HUES64 (cell line): ENCODE measurements around the gene PRAC1.

Experiments
- H3K27ac ChIP-seq: 2 replicates; pipeline ENCODE4 v1.7.0; 2013; ENCODE audit warnings: low read depth, low read length, inconsistent platforms
- H3K27me3 ChIP-seq: 2 replicates; pipeline ENCODE4 v1.6.1; 2013; ENCODE audit warnings: mild to moderate bottlenecking, low read length; ENCODE audit not compliant: insufficient read depth
- H3K36me3 ChIP-seq: 2 replicates; pipeline ENCODE4 v1.6.1; 2013; ENCODE audit warnings: mild to moderate bottlenecking, low read length; ENCODE audit not compliant: insufficient read depth
- H3K4me1 ChIP-seq: 2 replicates; pipeline ENCODE4 v1.6.1; 2013; ENCODE audit warnings: mild to moderate bottlenecking, low read length, moderate library complexity; ENCODE audit not compliant: insufficient read depth
- H3K4me3 ChIP-seq: 2 replicates; pipeline ENCODE4 v1.5.1; 2013; ENCODE audit warnings: mild to moderate bottlenecking, low read length, moderate library complexity
- H3K9ac ChIP-seq: 2 replicates; pipeline ENCODE4 v1.6.1; 2013; ENCODE audit warnings: mild to moderate bottlenecking, low read depth, low read length
- H3K9me3 ChIP-seq: 2 replicates; pipeline ENCODE4 v1.6.1; 2013; ENCODE audit warnings: low read depth, low read length; ENCODE audit not compliant: insufficient read depth
- WGBS: fragments of 150-250, 120-280 bp; methylation state at CpG from one replicate; pipeline ENCODE4 v1.1.7; 2013; ENCODE audit warnings: missing lambda C conversion rate; 5-methylcytosine and 5-hydroxymethylcytosine counted together

The PRAC1 gene

DNA sequence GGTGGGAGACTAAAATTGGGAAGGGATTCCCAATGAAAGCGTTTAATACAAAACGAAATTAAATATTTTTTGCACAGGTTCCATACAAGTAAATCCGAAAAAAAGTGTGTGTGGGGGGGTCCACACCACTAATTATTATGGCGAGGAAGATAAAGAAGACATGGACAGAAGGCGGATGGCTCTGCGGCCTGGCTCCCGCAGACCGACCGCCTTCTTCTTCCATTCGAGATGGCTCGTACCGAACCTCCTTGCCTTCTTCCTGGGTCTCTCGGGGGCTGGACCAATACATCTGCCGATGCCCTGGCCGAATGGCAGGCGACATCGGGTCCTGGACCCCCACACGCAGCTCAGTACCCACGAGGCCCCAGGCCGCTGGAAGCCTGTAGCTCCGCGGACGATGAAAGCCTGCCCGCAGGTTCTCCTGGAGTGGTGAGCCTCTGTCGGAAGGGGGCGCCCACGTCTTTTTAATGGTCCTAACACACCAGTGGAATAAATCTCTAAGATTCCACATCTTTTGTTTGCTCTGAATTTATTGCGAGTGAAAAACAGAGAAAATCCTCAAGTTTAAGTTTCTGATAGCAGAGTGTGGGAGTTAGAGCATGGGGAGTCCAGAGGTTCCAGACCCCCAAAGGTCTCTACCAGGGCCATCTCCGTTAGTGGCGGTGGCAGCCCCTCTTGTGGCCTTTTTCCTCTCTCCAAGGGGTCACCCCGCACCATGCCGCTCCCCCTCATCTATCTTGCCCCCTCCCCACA is 2.1 kb upstream of the PRAC1 start:
- 5% methylated on average over 32 of the region's 32 CpGs for WGBS
- Histone ChIP-seq H3K9ac (no peak overlapping the region), H3K4me1 (peaks cover 11% of the 10 kb centered on the region), H3K27me3 (peaks cover 100% of the 10 kb centered on the region), H3K9me3 (no peaks in the 10 kb centered on the region), H3K36me3 (no peaks in the 10 kb centered on the region), H3K27ac (no peak overlapping the region), H3K4me3 (no peak overlapping the region)

DNA sequence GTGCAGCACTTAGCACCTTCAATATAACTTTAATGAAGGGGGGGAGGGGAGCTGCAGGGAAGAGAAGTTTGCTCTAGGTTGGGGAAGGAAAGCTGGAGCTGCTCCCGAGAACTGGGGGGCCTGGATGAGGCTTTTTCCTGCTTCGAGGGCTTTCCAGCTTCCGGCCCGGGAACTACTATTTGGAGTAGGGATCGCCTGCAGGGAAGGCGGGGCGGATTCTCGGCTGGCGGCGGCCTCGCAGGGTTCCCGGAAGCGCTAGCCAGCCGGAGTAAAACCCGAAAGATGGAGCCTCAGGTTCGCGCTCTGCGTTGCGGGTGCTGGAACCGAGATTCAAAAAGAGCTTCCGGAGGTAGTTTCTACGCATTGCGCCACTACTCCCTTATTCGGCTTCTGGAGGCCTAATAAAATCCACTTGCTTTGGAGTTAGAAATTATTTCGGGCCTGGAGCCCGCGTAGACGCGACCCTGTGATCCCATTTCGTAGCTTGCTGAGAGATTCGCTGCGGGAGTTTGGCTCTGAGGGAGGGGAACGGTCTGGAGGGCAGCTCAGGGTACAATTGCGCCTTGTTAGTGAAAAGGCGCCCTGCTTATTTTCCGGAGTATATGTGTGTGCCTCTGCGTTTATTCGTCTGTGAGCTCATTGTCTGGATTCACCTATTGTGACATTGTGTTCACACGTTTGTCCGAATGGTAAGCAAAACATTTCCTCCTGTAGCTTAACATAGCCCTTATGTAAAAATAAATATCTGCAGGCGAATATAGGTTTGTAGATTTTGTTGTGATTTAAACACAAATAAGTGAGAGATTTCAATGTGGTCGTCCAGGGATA is 1.3 kb upstream of the PRAC1 start:
- no peak overlapping the region for H3K9ac ChIP-seq
- no peak overlapping the region for H3K27ac ChIP-seq
- H3K36me3 ChIP-seq: no peaks in the 10 kb centered on the region
- peaks cover 18% of the 10 kb centered on the region for H3K4me1 ChIP-seq
- peaks cover 100% of the 10 kb centered on the region for H3K27me3 ChIP-seq
- WGBS: 2% methylated on average over 42 of the region's 42 CpGs
- peak overlapping the region; percentile 32 for H3K4me3 ChIP-seq
- H3K9me3 ChIP-seq: no peaks in the 10 kb centered on the region

DNA sequence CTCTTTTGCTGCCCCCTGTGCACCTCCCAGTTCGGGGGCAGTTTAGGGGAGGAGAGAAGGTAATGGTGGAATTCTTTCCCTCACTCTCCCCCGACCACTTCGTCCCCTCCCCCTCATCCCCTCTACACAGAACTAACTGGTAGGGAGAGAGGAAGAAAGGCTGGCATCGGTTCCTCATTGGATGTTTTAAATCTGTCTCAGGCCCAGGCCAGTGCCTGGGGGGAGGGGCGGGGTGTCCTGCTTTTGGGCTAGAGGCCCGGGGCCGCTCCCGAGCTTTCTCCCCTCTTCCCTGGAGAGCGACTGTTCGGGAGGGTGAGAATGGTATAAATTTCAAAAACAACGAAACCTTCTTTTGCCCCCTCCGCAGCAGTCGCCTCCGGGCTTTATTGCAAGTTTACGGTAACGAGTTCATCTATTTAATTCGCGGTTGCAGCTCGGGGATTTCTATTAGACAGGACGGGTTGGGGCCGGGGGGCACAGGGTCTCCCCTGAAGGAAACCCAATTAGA is 651 bp upstream of the PRAC1 start, which contains the start of gene PRAC2:
TSS of gene PRAC2 (plus strand) at position 271 of the 508 bp plus-strand sequence. CDS start 1,226 bp downstream, outside the sequence.
- H3K27me3 ChIP-seq: peaks cover 100% of the 10 kb centered on the region
- H3K36me3 ChIP-seq: no peaks in the 10 kb centered on the region
- H3K4me1 ChIP-seq: peaks cover 24% of the 10 kb centered on the region
- no peaks in the 10 kb centered on the region for H3K9me3 ChIP-seq
- no peak within 1 kb of the TSS for H3K27ac ChIP-seq
- under 1% methylated on average over 14 of the region's 21 CpGs for WGBS
- no peak within 1 kb of the TSS for H3K9ac ChIP-seq
- peak within 1 kb of the TSS; percentile 32 for H3K4me3 ChIP-seq

GRCh38 chr17:48721009-48721402 is 1.3 kb downstream of the PRAC1 start:
- H3K27me3 ChIP-seq: peaks cover 100% of the 10 kb centered on the region
- H3K4me1 ChIP-seq: peaks cover 27% of the 10 kb centered on the region
- H3K9me3 ChIP-seq: no peaks in the 10 kb centered on the region
- H3K9ac ChIP-seq: no peak overlapping the region
- 94% methylated on average over 1 of the region's 1 CpG for WGBS
- no peak overlapping the region for H3K4me3 ChIP-seq
- no peaks in the 10 kb centered on the region for H3K36me3 ChIP-seq
- no peak overlapping the region for H3K27ac ChIP-seq

- no peaks in the 10 kb centered on the region for H3K36me3 ChIP-seq
- no peak overlapping the region for H3K27ac ChIP-seq
- H3K4me3 ChIP-seq: peak overlapping the region; percentile 12; the same call in 1 of the 2 replicates
- peaks cover 27% of the 10 kb centered on the region for H3K4me1 ChIP-seq
- peaks cover 100% of the 10 kb centered on the region for H3K27me3 ChIP-seq
- H3K9ac ChIP-seq: no peak overlapping the region
- WGBS: 4% methylated on average over 11 of the region's 11 CpGs
- no peaks in the 10 kb centered on the region for H3K9me3 ChIP-seq
Measured at GRCh38 chr17:48720266-48721008, 1.9 kb downstream of the PRAC1 start.

GRCh38 chr17:48719642-48720265 is 2.6 kb downstream of the PRAC1 start:
- Histone ChIP-seq H3K36me3 (no peaks in the 10 kb centered on the region), H3K9ac (no peak overlapping the region), H3K27ac (no peak overlapping the region; the same call in 1 of the 2 replicates), H3K4me3 (peak overlapping the region; percentile 41), H3K4me1 (peaks cover 27% of the 10 kb centered on the region), H3K9me3 (no peaks in the 10 kb centered on the region), H3K27me3 (peaks cover 100% of the 10 kb centered on the region)
- WGBS: 1% methylated on average over 36 of the region's 37 CpGs

DNA sequence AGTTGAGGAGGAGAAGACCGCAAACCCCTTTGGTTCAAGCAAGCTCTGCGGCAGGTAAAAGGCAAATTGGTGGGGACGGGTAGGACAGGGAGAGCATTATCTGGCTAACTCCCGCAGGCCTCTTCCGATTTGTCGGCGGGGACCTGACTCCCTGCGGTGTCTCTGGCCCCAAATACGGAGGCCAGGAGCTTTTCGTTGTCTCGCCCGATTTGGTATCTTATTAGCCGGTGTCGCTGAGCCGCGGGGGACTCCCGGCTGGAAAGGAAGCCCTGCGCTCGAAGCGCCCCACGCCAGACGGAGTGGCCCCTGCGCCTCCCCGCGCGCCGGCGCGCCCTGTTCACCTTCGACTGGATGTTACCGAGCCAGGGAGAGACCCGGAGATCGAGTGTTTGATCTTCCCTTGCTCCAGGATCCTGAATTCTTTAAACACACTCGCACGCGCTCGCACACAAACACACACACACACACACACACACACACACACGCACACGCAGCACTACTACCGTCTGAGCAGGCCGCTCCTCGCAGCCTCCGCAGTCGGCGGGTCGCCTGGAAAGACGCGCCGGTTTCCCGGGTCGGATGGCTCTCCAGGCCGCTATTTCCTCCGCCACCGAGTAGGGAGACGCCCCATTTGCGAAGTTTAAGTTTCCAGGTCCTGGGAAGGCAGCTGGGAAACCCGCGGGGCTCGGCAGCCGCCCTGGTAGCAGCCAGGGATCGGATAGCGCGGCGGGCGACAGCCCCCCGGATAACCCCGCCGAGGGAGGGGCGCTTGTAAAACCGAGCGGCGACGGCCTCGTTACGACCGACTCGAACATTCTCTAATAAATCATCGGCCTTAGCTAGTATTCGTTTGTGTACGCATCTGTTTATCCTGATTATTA is 3.3 kb downstream of the PRAC1 start:
- Histone ChIP-seq H3K9ac (no peak overlapping the region), H3K4me3 (peak overlapping the region; percentile 41)
- under 1% methylated on average over 80 of the region's 80 CpGs for WGBS

GRCh38 chr17:48718227-48718760 is 4.0 kb downstream of the PRAC1 start:
- WGBS: under 1% methylated on average over 22 of the region's 24 CpGs
- Histone ChIP-seq H3K36me3 (no peaks in the 10 kb centered on the region), H3K4me3 (peak overlapping the region; percentile 41), H3K9me3 (no peaks in the 10 kb centered on the region), H3K27me3 (peaks cover 100% of the 10 kb centered on the region), H3K27ac (no peak overlapping the region), H3K4me1 (peaks cover 27% of the 10 kb centered on the region), H3K9ac (no peak overlapping the region)

More for the DNA sequence above, 3.3 kb downstream of the PRAC1 start:
- H3K36me3 ChIP-seq: no peaks in the 10 kb centered on the region
- peaks cover 27% of the 10 kb centered on the region for H3K4me1 ChIP-seq
- H3K27ac ChIP-seq: no peak overlapping the region; the same call in 1 of the 2 replicates
- peaks cover 100% of the 10 kb centered on the region for H3K27me3 ChIP-seq
- no peaks in the 10 kb centered on the region for H3K9me3 ChIP-seq

DNA sequence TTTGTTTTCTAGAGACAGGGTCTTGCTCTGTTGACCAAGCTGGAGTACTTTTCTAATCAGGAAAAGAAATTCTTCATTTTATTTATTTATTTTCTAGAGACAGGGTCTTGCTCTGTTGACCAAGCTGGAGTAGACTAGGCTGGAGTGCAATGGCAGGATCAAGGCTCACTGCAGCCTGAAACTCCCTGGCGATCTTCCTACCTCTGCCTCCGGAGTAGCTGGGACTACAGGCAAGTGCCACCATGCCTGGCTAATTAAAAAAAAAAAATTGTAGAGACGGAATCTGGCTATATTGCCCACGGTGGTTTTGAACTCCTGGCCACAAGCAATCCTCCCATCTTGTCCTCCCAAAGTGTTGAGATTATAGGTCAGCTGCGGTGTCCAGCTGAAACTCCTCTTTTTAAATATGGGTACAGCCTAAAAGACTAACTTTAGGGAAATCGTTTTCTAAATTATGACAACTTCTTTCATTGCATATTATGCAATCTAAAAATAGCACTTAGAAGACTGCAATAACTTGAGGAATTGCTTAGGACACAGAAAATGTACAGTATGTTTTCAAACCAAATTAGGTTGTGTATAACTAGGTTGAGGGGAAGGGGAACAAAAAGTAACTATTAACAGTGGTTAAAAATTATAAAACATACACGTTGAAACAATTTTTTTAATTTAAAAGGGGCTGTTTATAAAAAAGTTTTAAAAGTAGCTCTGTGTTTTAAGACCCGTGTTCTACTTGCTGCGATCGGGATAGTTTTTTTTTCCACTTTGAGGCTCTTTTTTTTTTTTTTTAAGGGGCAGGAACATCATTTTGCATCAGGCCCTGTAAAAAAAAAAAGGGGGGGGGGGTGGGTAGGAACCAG is 4.7 kb downstream of the PRAC1 start:
- Histone ChIP-seq H3K4me3 (peak overlapping the region; percentile 41; the same call in 1 of the 2 replicates), H3K9ac (no peak overlapping the region), H3K36me3 (no peaks in the 10 kb centered on the region), H3K27me3 (peaks cover 98% of the 10 kb centered on the region), H3K27ac (no peak overlapping the region), H3K4me1 (peaks cover 27% of the 10 kb centered on the region), H3K9me3 (no peaks in the 10 kb centered on the region)
- WGBS: 19% methylated on average over 8 of the region's 10 CpGs
